Measurements from ENCODE around the gene CTDSP1. TPM values are rescaled to one million over a fixed set of nuclear protein-coding genes. Genes with fewer than 3 reads are reported as not detected.

CTDSP1 gene
- total RNA-seq, 2 experiments from 2014 or later: 64.4 to 69.7 TPM

DNA sequence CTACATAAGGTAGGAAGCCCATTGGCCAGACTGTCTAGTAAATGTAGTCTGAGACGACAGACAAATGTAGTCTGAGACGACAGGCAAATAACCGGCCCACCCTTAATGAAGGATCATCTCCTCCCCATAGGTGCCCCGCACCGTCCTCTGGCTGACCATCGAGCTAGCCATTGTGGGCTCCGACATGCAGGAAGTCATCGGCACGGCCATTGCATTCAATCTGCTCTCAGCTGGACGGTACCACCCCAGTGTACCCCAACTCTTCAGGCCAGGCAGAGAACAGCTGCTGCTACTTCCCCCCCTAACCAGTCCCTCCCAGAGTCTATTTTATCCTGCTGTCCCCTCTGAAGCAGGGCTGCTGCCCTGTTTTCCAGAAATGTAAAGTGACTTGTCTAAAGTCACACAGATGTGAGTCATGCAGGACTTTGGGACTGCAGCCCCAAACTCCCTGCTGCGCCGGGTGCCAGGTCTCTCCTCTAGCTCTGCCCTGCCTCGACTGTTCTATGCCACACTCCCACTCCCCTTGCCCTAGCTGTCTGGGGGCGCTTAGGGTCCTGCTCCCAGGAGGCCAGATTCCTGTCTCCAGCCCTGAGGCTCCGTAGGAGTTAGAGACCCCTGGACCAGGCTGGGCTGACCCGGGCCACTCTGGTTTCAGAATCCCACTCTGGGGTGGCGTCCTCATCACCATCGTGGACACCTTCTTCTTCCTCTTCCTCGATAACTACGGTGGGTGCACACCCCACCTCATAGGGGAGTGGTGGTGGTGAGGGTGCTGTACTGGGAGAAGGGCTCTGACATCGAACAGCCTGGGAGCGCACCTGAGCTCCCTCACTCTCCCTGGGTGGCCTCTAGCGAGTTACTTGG lies 12.9 kb upstream of the CTDSP1 start:
- Mint-ChIP-seq H3K4me3 (no peak overlapping the region), H3K27ac (no peak overlapping the region), H3K36me3 (no peaks in the 10 kb centered on the region), H3K27me3 (peaks cover 2% of the 10 kb centered on the region), H3K9me3 (no peaks in the 10 kb centered on the region), H3K4me1 (ENCODE audit: low read depth) (no peaks in the 10 kb centered on the region)
- DNase-seq: no peak
- intact Hi-C loops (cut with micrococcal nuclease): no loop called here
- POLR2A ChIA-PET: no interaction called here
- CTCF ChIA-PET: interaction anchor here (1.8 kb wide), 1 partner anchor 88 kb away, joined by 3 read pairs; no protein-coding TSS in a partner anchor

DNA sequence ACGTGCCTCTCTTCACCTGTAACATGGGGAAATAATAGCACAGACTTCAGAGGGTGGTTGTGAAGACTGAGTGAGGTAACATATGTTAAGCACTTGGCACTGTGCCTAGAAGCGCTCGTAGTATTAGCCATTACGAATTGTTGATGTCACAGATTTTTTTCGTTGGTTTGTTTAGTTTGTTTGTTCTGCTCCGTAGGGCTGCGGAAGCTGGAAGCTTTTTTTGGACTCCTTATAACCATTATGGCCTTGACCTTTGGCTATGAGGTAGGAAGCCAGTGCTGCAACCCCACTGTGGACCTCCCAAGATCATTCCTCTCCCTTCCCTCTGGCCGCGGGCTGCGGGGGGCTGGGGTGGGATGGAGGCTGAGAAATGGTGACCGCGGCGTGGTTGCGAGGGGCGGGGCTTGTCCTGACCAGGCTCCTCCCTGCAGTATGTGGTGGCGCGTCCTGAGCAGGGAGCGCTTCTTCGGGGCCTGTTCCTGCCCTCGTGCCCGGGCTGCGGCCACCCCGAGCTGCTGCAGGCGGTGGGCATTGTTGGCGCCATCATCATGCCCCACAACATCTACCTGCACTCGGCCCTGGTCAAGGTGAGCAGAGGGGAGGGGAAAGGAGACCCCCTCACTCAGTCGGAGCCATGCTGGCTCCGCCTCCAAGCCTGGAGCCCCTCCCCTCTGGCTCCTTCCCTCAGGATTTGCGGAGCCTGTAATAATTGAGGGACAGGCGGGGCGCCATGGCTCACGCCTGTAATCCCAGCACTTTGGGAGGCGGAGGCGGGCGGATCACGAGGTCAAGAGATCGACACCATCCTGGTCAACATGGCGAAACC lies 12.1 kb upstream of the CTDSP1 start:
- Mint-ChIP-seq H3K27ac (no peak overlapping the region), H3K27me3 (peaks cover 2% of the 10 kb centered on the region), H3K9me3 (no peaks in the 10 kb centered on the region), H3K4me3 (peak overlapping the region; percentile 39), H3K4me1 (ENCODE audit: low read depth) (no peaks in the 10 kb centered on the region), H3K36me3 (no peaks in the 10 kb centered on the region)
- ChIA-PET POLR2A (no interaction called here), CTCF (interaction anchor here (1.8 kb wide), 1 partner anchor 89 kb away, joined by 3 read pairs; no protein-coding TSS in a partner anchor)
- intact Hi-C loops (cut with micrococcal nuclease): no loop called here
- DNase-seq: no peak

DNA sequence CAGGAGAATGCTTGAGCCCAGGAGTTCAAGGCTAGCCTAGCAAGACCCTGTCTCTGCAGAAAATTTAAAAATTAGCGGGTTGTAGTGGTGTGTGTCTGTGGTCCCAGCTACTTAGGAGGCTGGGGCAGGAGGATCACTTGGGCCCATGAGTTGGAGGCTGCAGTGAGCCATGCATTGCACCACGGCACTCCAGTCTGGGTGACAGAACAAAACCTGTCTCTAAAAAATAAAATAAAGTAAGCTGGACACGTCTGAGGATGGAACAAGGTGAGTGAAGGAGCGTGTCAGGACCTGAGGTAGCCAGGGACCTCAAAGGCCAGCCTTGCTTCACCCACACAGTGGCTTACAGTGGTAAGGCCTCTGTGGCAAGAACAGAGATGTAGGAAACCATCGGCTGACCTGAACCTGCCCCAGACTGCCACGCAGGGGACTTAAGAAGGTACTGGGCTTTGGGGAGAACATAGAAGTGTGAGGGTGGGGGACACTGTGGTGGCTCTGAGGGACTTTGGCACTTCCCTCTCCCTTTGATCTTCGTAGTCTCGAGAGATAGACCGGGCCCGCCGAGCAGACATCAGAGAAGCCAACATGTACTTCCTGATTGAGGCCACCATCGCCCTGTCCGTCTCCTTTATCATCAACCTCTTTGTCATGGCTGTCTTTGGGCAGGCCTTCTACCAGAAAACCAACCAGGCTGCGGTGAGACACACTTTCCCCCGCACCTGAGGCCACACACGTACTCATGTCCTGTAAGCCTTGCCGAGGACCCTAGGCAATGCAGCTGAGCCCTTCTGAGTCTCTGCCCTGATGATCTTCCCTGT lies 10.1 kb upstream of the CTDSP1 start:
- Mint-ChIP-seq H3K27me3 (peaks cover 2% of the 10 kb centered on the region), H3K9me3 (no peaks in the 10 kb centered on the region), H3K4me3 (no peak overlapping the region), H3K4me1 (ENCODE audit: low read depth) (peaks cover 7% of the 10 kb centered on the region), H3K27ac (no peak overlapping the region), H3K36me3 (no peaks in the 10 kb centered on the region)
- ChIA-PET POLR2A (no interaction called here), CTCF (no interaction called here)
- intact Hi-C loops (cut with micrococcal nuclease): no loop called here
- DNase-seq: no peak

GRCh38 chr2:218391202-218391601 lies 8.5 kb upstream of the CTDSP1 start:
- CTCF ChIA-PET: no interaction called here

DNA sequence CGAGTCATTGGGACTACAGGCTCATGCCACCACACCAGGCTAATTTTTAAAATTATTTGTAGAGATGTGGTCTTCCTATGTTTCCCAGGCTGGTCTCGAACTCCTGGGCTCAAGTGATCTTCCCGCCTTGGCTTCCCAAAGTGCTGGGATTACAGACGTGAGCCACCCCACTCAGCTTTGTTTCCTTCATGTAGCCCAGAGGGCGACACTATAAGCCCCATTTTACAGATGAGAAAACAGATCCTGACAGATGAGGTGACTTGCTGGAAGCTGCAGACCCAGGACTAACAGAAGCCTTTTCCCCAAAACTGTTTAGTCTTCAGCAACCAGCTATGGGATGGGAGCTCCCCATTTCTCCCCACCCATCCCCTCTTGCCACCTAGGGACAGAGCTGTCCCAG lies 7.2 kb upstream of the CTDSP1 start:
- no peak for DNase-seq
- ChIA-PET POLR2A (interaction anchor here (0.6 kb wide), 1 partner anchor 1194 kb away, joined by 3 read pairs; no protein-coding TSS in a partner anchor), CTCF (interaction anchor here (1.2 to 2.0 kb wide), 2 partner anchors 90 to 116 kb away, joined by 5 to 10 read pairs; no protein-coding TSS in a partner anchor)
- Mint-ChIP-seq H3K27me3 (no peaks in the 10 kb centered on the region), H3K36me3 (no peaks in the 10 kb centered on the region), H3K4me3 (no peak overlapping the region), H3K9me3 (no peaks in the 10 kb centered on the region), H3K4me1 (ENCODE audit: low read depth) (peaks cover 26% of the 10 kb centered on the region), H3K27ac (no peak overlapping the region)
- intact Hi-C loops (cut with micrococcal nuclease): no loop called here

More at GRCh38 chr2:218391202-218391601, 8.5 kb upstream of the CTDSP1 start:
- Mint-ChIP-seq H3K4me1 (ENCODE audit: low read depth) (peaks cover 15% of the 10 kb centered on the region), H3K4me3 (no peak overlapping the region), H3K27me3 (peaks cover 2% of the 10 kb centered on the region), H3K36me3 (no peaks in the 10 kb centered on the region), H3K27ac (no peak overlapping the region), H3K9me3 (no peaks in the 10 kb centered on the region)
- POLR2A ChIA-PET: no interaction called here
- DNase-seq: no peak
- intact Hi-C loops (cut with micrococcal nuclease): no loop called here

- no peaks in the 10 kb centered on the region for H3K9me3 Mint-ChIP-seq
- H3K27me3 Mint-ChIP-seq: no peaks in the 10 kb centered on the region
- no peak overlapping the region for H3K27ac Mint-ChIP-seq
- intact Hi-C loops (cut with micrococcal nuclease): no loop called here
- POLR2A ChIA-PET: interaction anchor here (0.6 kb wide), 1 partner anchor 1194 kb away, joined by 3 read pairs; no protein-coding TSS in a partner anchor
- peaks cover 32% of the 10 kb centered on the region for H3K4me1 Mint-ChIP-seq (ENCODE audit: low read depth)
- CTCF ChIA-PET: interaction anchor here (0.6 to 2.0 kb wide), 4 partner anchors 12 to 1975 kb away, joined by 3 to 10 read pairs (median 4); no protein-coding TSS in a partner anchor
- DNase-seq: no peak
- H3K4me3 Mint-ChIP-seq: no peak overlapping the region
- H3K36me3 Mint-ChIP-seq: no peaks in the 10 kb centered on the region
Observed at GRCh38 chr2:218392891-218393462, 6.7 kb upstream of the CTDSP1 start.

- Mint-ChIP-seq H3K9me3 (no peaks in the 10 kb centered on the region), H3K4me1 (ENCODE audit: low read depth) (peaks cover 32% of the 10 kb centered on the region), H3K36me3 (no peaks in the 10 kb centered on the region), H3K4me3 (no peak overlapping the region), H3K27me3 (no peaks in the 10 kb centered on the region), H3K27ac (no peak overlapping the region)
- ChIA-PET CTCF (interaction anchor here (0.6 to 2.0 kb wide), 5 partner anchors 11 to 1976 kb away, joined by 3 to 10 read pairs (median 4); no protein-coding TSS in a partner anchor), POLR2A (no interaction called here)
- no peak for DNase-seq
- intact Hi-C loops (cut with micrococcal nuclease): no loop called here
Observed at GRCh38 chr2:218393750-218394290, 5.8 kb upstream of the CTDSP1 start.

DNA sequence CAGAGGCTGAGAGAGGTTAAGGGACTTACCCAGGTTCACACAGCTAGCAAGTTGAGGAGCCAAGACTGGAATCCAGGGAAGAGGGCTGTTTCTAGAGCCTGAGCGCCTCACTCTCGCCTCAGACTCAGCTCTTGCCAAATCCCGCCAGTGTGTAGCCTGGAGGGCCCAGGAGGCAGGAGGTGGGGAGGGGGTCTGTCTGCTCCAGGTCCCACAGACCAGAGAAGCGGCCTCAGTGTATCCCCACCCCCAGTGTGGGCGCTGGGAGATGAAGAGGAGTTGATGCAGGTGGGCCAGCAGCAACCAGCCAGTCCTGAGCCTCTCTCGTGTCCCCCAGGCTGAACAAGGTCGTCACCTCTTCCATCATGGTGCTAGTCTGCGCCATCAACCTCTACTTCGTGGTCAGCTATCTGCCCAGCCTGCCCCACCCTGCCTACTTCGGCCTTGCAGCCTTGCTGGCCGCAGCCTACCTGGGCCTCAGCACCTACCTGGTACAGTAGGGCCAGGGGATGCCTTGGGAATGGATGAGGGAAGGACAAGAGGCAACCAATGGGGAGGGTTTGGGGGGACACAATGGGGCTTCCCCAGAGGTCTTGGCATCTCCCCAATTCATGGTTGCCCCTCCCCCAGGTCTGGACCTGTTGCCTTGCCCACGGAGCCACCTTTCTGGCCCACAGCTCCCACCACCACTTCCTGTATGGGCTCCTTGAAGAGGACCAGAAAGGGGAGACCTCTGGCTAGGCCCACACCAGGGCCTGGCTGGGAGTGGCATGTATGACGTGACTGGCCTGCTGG lies 5.2 kb upstream of the CTDSP1 start:
- ChIA-PET CTCF (interaction anchor here (1.1 to 2.0 kb wide), 3 partner anchors 92 to 99 kb away, joined by 3 to 10 read pairs (median 4); no protein-coding TSS in a partner anchor), POLR2A (no interaction called here)
- Mint-ChIP-seq H3K4me1 (ENCODE audit: low read depth) (peaks cover 32% of the 10 kb centered on the region), H3K4me3 (no peak overlapping the region), H3K36me3 (no peaks in the 10 kb centered on the region), H3K9me3 (no peaks in the 10 kb centered on the region), H3K27me3 (no peaks in the 10 kb centered on the region), H3K27ac (no peak overlapping the region)
- intact Hi-C loops (cut with micrococcal nuclease): loop anchor here (5.0 kb wide), 2 partner anchors 278 to 853 kb away; partner anchors contain the start of genes GLB1L, RNF25, STK16 and STK36
- DNase-seq: no peak

DNA sequence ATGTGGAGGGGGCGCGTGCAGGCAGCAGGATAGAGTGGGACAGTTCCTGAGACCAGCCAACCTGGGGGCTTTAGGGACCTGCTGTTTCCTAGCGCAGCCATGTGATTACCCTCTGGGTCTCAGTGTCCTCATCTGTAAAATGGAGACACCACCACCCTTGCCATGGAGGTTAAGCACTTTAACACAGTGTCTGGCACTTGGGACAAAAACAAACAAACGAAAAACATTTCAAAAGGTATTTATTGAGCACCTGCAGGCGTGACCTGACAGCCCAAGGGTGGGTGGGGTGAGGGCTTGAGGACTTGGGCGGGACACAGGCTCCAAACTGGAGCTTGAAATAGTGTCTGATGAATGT lies 4.6 kb upstream of the CTDSP1 start:
- Mint-ChIP-seq H3K27ac (peak overlapping the region; percentile 33), H3K4me3 (no peak overlapping the region), H3K9me3 (no peaks in the 10 kb centered on the region), H3K27me3 (no peaks in the 10 kb centered on the region), H3K36me3 (no peaks in the 10 kb centered on the region), H3K4me1 (ENCODE audit: low read depth) (peaks cover 32% of the 10 kb centered on the region)
- intact Hi-C loops (cut with micrococcal nuclease): loop anchor here (5.0 kb wide), 2 partner anchors 277 to 852 kb away; partner anchors contain the start of genes GLB1L, RNF25, STK16 and STK36
- no peak for DNase-seq
- ChIA-PET POLR2A (no interaction called here), CTCF (interaction anchor here (0.6 to 1.2 kb wide), 2 partner anchors 93 to 122 kb away, joined by 4 to 7 read pairs; no protein-coding TSS in a partner anchor)

DNA sequence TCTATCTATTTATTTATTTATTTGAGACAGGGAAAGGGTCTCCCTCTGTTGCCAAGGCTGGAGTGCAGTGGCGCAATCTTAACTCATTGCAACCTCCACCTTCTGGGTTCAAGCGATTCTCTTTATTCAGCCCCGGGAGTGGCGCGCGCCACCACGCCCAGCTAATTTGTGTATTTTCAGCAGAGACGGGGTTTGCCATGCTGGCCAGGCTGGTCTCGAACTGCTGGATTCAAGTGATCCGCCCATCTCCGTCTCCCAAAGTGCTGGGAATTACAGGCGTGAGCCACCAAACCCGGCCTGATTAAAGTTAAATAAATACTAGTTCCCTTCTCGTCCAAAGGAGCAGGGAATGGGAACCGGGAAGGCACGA lies 4.2 kb upstream of the CTDSP1 start:
- H3K4me3 Mint-ChIP-seq: peak overlapping the region; percentile 75
- H3K4me1 Mint-ChIP-seq (ENCODE audit: low read depth): peaks cover 32% of the 10 kb centered on the region
- CTCF ChIA-PET: interaction anchor here (0.6 to 1.2 kb wide), 5 partner anchors 80 to 122 kb away, joined by 3 to 10 read pairs (median 7); no protein-coding TSS in a partner anchor
- H3K27ac Mint-ChIP-seq: peak overlapping the region; percentile 85
- no peaks in the 10 kb centered on the region for H3K9me3 Mint-ChIP-seq
- H3K36me3 Mint-ChIP-seq: peaks cover 1% of the 10 kb centered on the region
- no peak for DNase-seq
- POLR2A ChIA-PET: no interaction called here
- intact Hi-C loops (cut with micrococcal nuclease): loop anchor here (5.0 kb wide), 2 partner anchors 277 to 852 kb away; partner anchors contain the start of genes GLB1L, RNF25, STK16 and STK36
- H3K27me3 Mint-ChIP-seq: no peaks in the 10 kb centered on the region

Measured in activated CD4-positive, alpha-beta memory T cell treated with anti-CD3 and anti-CD28 coated beads for 36 hours (primary cell).